Middle frontal gyrus (tissue), 1 donor: ENCODE results near the gene NLRP1.

Source experiments
- DNase-seq: peaks from one replicate; pipeline ENCODE4 v3.0.0-alpha.2; 2015; ENCODE audit warnings: low spot score; ENCODE audit errors: extremely low spot score

The NLRP1 gene

GRCh38 chr17:5516060-5516792 is 68.1 kb downstream of the NLRP1 start:
- no peak for DNase-seq

- no peak for DNase-seq
Observed at GRCh38 chr17:5514976-5515375, 69.3 kb downstream of the NLRP1 start.

- DNase-seq, result no peak
Observed at GRCh38 chr17:5513628-5514027, 70.7 kb downstream of the NLRP1 start.

- no peak for DNase-seq
Observed at GRCh38 chr17:5511401-5512225, 72.7 kb downstream of the NLRP1 start.

- no peak for DNase-seq
Observed at GRCh38 chr17:5510771-5511170, 73.5 kb downstream of the NLRP1 start.

GRCh38 chr17:5509482-5509881 is 74.8 kb downstream of the NLRP1 start:
- no peak for DNase-seq

GRCh38 chr17:5508810-5509209 is 75.5 kb downstream of the NLRP1 start:
- no peak for DNase-seq

GRCh38 chr17:5506307-5506706 is 78.0 kb downstream of the NLRP1 start:
- no peak for DNase-seq

GRCh38 chr17:5502552-5502951 is 81.8 kb downstream of the NLRP1 start:
- DNase-seq, result no peak

- DNase-seq, result no peak
Observed at GRCh38 chr17:5501685-5502084, 82.6 kb downstream of the NLRP1 start.

- peak; percentile 70 for DNase-seq
Observed at GRCh38 chr17:5500589-5501391, 83.5 kb downstream of the NLRP1 start.

GRCh38 chr17:5500247-5500588 is 84.1 kb downstream of the NLRP1 start:
- no peak for DNase-seq

- DNase-seq, result no peak
Observed at GRCh38 chr17:5499476-5500231, 84.7 kb downstream of the NLRP1 start.

GRCh38 chr17:5492970-5493369 is 91.3 kb downstream of the NLRP1 start:
- no peak for DNase-seq

- DNase-seq, result no peak
Observed at GRCh38 chr17:5488752-5489151, 95.6 kb downstream of the NLRP1 start.

GRCh38 chr17:5486206-5487124 is 97.8 kb downstream of the NLRP1 start, which contains the start of gene MIS12:
MIS12 (plus strand) TSS chr17:5486566; CDS start chr17:5488863, 2,297 bp downstream.
- DNase-seq, result peak; percentile 96

- no peak for DNase-seq
Observed at GRCh38 chr17:5485270-5486205, 98.8 kb downstream of the NLRP1 start, which contains the start of gene DERL2. DERL2 (minus strand) TSS chr17:5486178; CDS start chr17:5486161, 17 bp downstream.

GRCh38 chr17:5481451-5481850 is 102.9 kb downstream of the NLRP1 start:
- DNase-seq, result no peak

GRCh38 chr17:5480962-5481361 is 103.3 kb downstream of the NLRP1 start:
- no peak for DNase-seq
